GM13977 (cell line): ENCODE results near the gene LIPE.

Source experiments
- DNase-seq: peaks from one replicate; pipeline ENCODE4 v3.0.0; 2012; ENCODE audit warnings: low spot score
- CTCF ChIP-seq: IDR thresholded peaks from 2 replicates; pipeline ENCODE4 v1.5.1; 2012; ENCODE audit warnings: mild to moderate bottlenecking, control low read depth; ENCODE audit not compliant: insufficient read depth; ENCODE audit errors: extremely low read depth, missing control alignments
- in situ Hi-C: fragments of 300-500 bp; cut with MboI; formaldehyde crosslinking; loops from one replicate; pipeline ENCODE4 v1.12.0; 2022; ENCODE audit warnings: low sequenced_read_pairs, low pct_unique_long_range_greater_than_20kb, mixed read lengths, inconsistent platforms; ENCODE audit not compliant: unreplicated experiment

Gene LIPE

GRCh38 chr19:42370626-42371175, 56.5 kb downstream of the LIPE start:
- in situ Hi-C loops = no loop called here
- TF ChIP-seq CTCF = no peak
- no peak for DNase-seq

GRCh38 chr19:42370068-42370520, 57.1 kb downstream of the LIPE start:
- no peak for DNase-seq
- no peak for TF ChIP-seq CTCF
- in situ Hi-C loops = no loop called here

- no peak for DNase-seq
- in situ Hi-C loops = no loop called here
- no peak for TF ChIP-seq CTCF
Observed at GRCh38 chr19:42369433-42370067, 57.6 kb downstream of the LIPE start.

- TF ChIP-seq CTCF = no peak
- DNase-seq = no peak
- in situ Hi-C loops = no loop called here
Observed at GRCh38 chr19:42368765-42369164, 58.4 kb downstream of the LIPE start.

- DNase-seq = no peak
- in situ Hi-C loops = no loop called here
- no peak for TF ChIP-seq CTCF
Observed at GRCh38 chr19:42368360-42368759, 58.8 kb downstream of the LIPE start.

GRCh38 chr19:42367929-42368328, 59.3 kb downstream of the LIPE start:
- in situ Hi-C loops = no loop called here

More at GRCh38 chr19:42367929-42368328, 59.3 kb downstream of the LIPE start:
- TF ChIP-seq CTCF = no peak
- no peak for DNase-seq
